ENCODE measurements around the gene EIF1B.
"Not testable (repeated sequence)": the region's sequence is repeated elsewhere in the genome, so short reads cannot be mapped to it uniquely, and the experiment has no call there.

EIF1B gene

GRCh38 chr3:40309418-40309924, at the start of gene EIF1B:
Gene EIF1B (plus strand): TSS chr3:40309707. CDS start chr3:40309942, 235 bp downstream.
- Histone ChIP-seq H3K9me3 (ENCODE audit: control insufficient read depth, insufficient read depth, low read length) (no peaks in the 10 kb centered on the region), H3K27ac (ENCODE audit: low read depth, low read length) (peak within 1 kb of the TSS; percentile 90), H3K9ac (ENCODE audit: low read depth, low read length) (peak within 1 kb of the TSS; percentile 95), H3K36me3 (ENCODE audit: control insufficient read depth, insufficient read depth, low read length) (peaks cover 36% of the 10 kb centered on the region), H3K27me3 (ENCODE audit: control insufficient read depth, insufficient read depth, low read length) (no peaks in the 10 kb centered on the region), H3K4me3 (ENCODE audit: low read depth, low read length) (peak within 1 kb of the TSS; percentile 85), H3K4me1 (ENCODE audit: control insufficient read depth, insufficient read depth, low read length) (peaks cover 12% of the 10 kb centered on the region; the same call in 1 of the 2 replicates)

GRCh38 chr3:40262331-40262730, 47.2 kb upstream of the EIF1B start:
- Histone ChIP-seq H3K27ac (ENCODE audit: low read depth, low read length) (no peak overlapping the region), H3K27me3 (ENCODE audit: control insufficient read depth, insufficient read depth, low read length) (no peaks in the 10 kb centered on the region), H3K4me1 (ENCODE audit: control insufficient read depth, insufficient read depth, low read length) (peaks cover 9% of the 10 kb centered on the region), H3K9ac (ENCODE audit: low read depth, low read length) (no peak overlapping the region), H3K4me3 (ENCODE audit: low read depth, low read length) (no peak overlapping the region), H3K36me3 (ENCODE audit: control insufficient read depth, insufficient read depth, low read length) (no peaks in the 10 kb centered on the region), H3K9me3 (ENCODE audit: control insufficient read depth, insufficient read depth, low read length) (no peaks in the 10 kb centered on the region)

- Histone ChIP-seq H3K27me3 (ENCODE audit: control insufficient read depth, insufficient read depth, low read length) (no peaks in the 10 kb centered on the region), H3K9me3 (ENCODE audit: control insufficient read depth, insufficient read depth, low read length) (no peaks in the 10 kb centered on the region), H3K4me1 (ENCODE audit: control insufficient read depth, insufficient read depth, low read length) (peaks cover 5% of the 10 kb centered on the region), H3K27ac (ENCODE audit: low read depth, low read length) (no peak overlapping the region), H3K36me3 (ENCODE audit: control insufficient read depth, insufficient read depth, low read length) (no peaks in the 10 kb centered on the region), H3K9ac (ENCODE audit: low read depth, low read length) (no peak overlapping the region), H3K4me3 (ENCODE audit: low read depth, low read length) (no peak overlapping the region)
Measured at GRCh38 chr3:40264451-40264850, 45.1 kb upstream of the EIF1B start.

GRCh38 chr3:40265181-40265580, 44.3 kb upstream of the EIF1B start:
- no peaks in the 10 kb centered on the region for H3K36me3 ChIP-seq (ENCODE audit: control insufficient read depth, insufficient read depth, low read length)
- no peak overlapping the region for H3K27ac ChIP-seq (ENCODE audit: low read depth, low read length)
- no peaks in the 10 kb centered on the region for H3K4me1 ChIP-seq (ENCODE audit: control insufficient read depth, insufficient read depth, low read length)
- no peaks in the 10 kb centered on the region for H3K27me3 ChIP-seq (ENCODE audit: control insufficient read depth, insufficient read depth, low read length)
- no peaks in the 10 kb centered on the region for H3K9me3 ChIP-seq (ENCODE audit: control insufficient read depth, insufficient read depth, low read length)
- no peak overlapping the region for H3K9ac ChIP-seq (ENCODE audit: low read depth, low read length)
- no peak overlapping the region for H3K4me3 ChIP-seq (ENCODE audit: low read depth, low read length)

- H3K27me3 ChIP-seq (ENCODE audit: control insufficient read depth, insufficient read depth, low read length), result no peaks in the 10 kb centered on the region
- no peak overlapping the region for H3K27ac ChIP-seq (ENCODE audit: low read depth, low read length)
Measured at GRCh38 chr3:40267937-40268724, 41.4 kb upstream of the EIF1B start.

GRCh38 chr3:40268802-40269524, 40.5 kb upstream of the EIF1B start:
- Histone ChIP-seq H3K9ac (ENCODE audit: low read depth, low read length) (no peak overlapping the region), H3K4me3 (ENCODE audit: low read depth, low read length) (no peak overlapping the region), H3K27ac (ENCODE audit: low read depth, low read length) (no peak overlapping the region), H3K36me3 (ENCODE audit: control insufficient read depth, insufficient read depth, low read length) (no peaks in the 10 kb centered on the region), H3K4me1 (ENCODE audit: control insufficient read depth, insufficient read depth, low read length) (no peaks in the 10 kb centered on the region), H3K9me3 (ENCODE audit: control insufficient read depth, insufficient read depth, low read length) (no peaks in the 10 kb centered on the region), H3K27me3 (ENCODE audit: control insufficient read depth, insufficient read depth, low read length) (no peaks in the 10 kb centered on the region)

More at GRCh38 chr3:40267937-40268724, 41.4 kb upstream of the EIF1B start:
- Histone ChIP-seq H3K36me3 (ENCODE audit: control insufficient read depth, insufficient read depth, low read length) (no peaks in the 10 kb centered on the region), H3K4me3 (ENCODE audit: low read depth, low read length) (no peak overlapping the region), H3K9me3 (ENCODE audit: control insufficient read depth, insufficient read depth, low read length) (no peaks in the 10 kb centered on the region), H3K4me1 (ENCODE audit: control insufficient read depth, insufficient read depth, low read length) (no peaks in the 10 kb centered on the region), H3K9ac (ENCODE audit: low read depth, low read length) (no peak overlapping the region)

GRCh38 chr3:40278791-40279190, 30.7 kb upstream of the EIF1B start:
- Histone ChIP-seq H3K27ac (ENCODE audit: low read depth, low read length) (no peak overlapping the region), H3K27me3 (ENCODE audit: control insufficient read depth, insufficient read depth, low read length) (no peaks in the 10 kb centered on the region), H3K4me3 (ENCODE audit: low read depth, low read length) (no peak overlapping the region), H3K9ac (ENCODE audit: low read depth, low read length) (no peak overlapping the region), H3K4me1 (ENCODE audit: control insufficient read depth, insufficient read depth, low read length) (no peaks in the 10 kb centered on the region), H3K9me3 (ENCODE audit: control insufficient read depth, insufficient read depth, low read length) (no peaks in the 10 kb centered on the region), H3K36me3 (ENCODE audit: control insufficient read depth, insufficient read depth, low read length) (no peaks in the 10 kb centered on the region)

DNA sequence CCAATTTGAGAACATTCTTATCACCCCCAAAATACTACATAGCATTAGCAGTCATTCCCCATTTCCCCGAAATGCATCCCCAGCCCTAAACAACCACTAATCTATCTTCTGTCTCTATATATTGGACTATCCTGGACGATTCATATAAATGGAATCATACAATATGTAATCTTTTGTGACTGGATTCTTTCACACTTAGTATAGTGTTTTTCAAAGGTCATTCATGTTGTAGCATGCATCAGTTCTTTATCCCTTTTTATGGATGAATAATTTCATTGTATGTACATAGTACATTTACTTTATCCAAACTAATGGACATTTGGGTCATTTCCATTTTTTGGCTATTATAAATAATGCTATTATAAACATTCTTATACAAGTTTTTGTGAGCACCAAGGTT, 27.5 kb upstream of the EIF1B start:
- H3K27me3 ChIP-seq (ENCODE audit: control insufficient read depth, insufficient read depth, low read length), result no peaks in the 10 kb centered on the region
- no peaks in the 10 kb centered on the region for H3K36me3 ChIP-seq (ENCODE audit: control insufficient read depth, insufficient read depth, low read length)
- H3K4me3 ChIP-seq (ENCODE audit: low read depth, low read length), result no peak overlapping the region
- H3K9ac ChIP-seq (ENCODE audit: low read depth, low read length), result no peak overlapping the region
- H3K9me3 ChIP-seq (ENCODE audit: control insufficient read depth, insufficient read depth, low read length), result no peaks in the 10 kb centered on the region
- H3K4me1 ChIP-seq (ENCODE audit: control insufficient read depth, insufficient read depth, low read length), result no peaks in the 10 kb centered on the region
- no peak overlapping the region for H3K27ac ChIP-seq (ENCODE audit: low read depth, low read length)

- not testable (repeated sequence) for H3K9me3 ChIP-seq (ENCODE audit: control insufficient read depth, insufficient read depth, low read length); H3K4me3 ChIP-seq (ENCODE audit: low read depth, low read length); H3K4me1 ChIP-seq (ENCODE audit: control insufficient read depth, insufficient read depth, low read length); H3K27ac ChIP-seq (ENCODE audit: low read depth, low read length); H3K9ac ChIP-seq (ENCODE audit: low read depth, low read length); H3K36me3 ChIP-seq (ENCODE audit: control insufficient read depth, insufficient read depth, low read length); H3K27me3 ChIP-seq (ENCODE audit: control insufficient read depth, insufficient read depth, low read length)
Measured at GRCh38 chr3:40283057-40283456, 26.4 kb upstream of the EIF1B start.

GRCh38 chr3:40287248-40287647, 22.3 kb upstream of the EIF1B start:
- Histone ChIP-seq H3K4me1 (ENCODE audit: control insufficient read depth, insufficient read depth, low read length) (no peaks in the 10 kb centered on the region), H3K36me3 (ENCODE audit: control insufficient read depth, insufficient read depth, low read length) (no peaks in the 10 kb centered on the region), H3K9ac (ENCODE audit: low read depth, low read length) (no peak overlapping the region), H3K9me3 (ENCODE audit: control insufficient read depth, insufficient read depth, low read length) (0 out of 2 replicates have a peak, but pooled peaks cover 3% of the 10 kb centered on the region), H3K27ac (ENCODE audit: low read depth, low read length) (no peak overlapping the region), H3K4me3 (ENCODE audit: low read depth, low read length) (no peak overlapping the region), H3K27me3 (ENCODE audit: control insufficient read depth, insufficient read depth, low read length) (no peaks in the 10 kb centered on the region)

DNA sequence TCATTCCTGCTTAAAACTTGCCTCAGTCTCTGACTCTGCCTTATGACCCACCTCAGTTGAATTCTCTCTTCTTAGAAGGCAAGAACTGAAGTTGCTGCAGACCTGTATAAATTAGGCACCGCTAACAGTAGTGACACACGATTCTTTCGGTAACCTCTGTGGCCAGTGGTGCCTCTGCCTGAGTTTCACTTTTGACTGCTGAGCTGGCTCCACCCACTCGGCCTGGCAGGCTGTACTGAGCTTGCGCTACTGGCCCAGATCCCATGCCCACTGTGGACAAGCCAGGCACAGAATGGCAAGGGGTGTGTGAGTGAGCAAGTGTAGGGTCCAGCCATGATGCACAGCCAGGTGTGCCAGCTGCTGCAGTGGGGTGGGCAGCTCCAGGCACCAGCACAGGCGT, 19.1 kb upstream of the EIF1B start:
- peaks cover 12% of the 10 kb centered on the region for H3K4me1 ChIP-seq (ENCODE audit: control insufficient read depth, insufficient read depth, low read length)
- H3K27me3 ChIP-seq (ENCODE audit: control insufficient read depth, insufficient read depth, low read length), result no peaks in the 10 kb centered on the region
- no peaks in the 10 kb centered on the region for H3K36me3 ChIP-seq (ENCODE audit: control insufficient read depth, insufficient read depth, low read length)
- H3K9me3 ChIP-seq (ENCODE audit: control insufficient read depth, insufficient read depth, low read length), result 0 out of 2 replicates have a peak, but pooled peaks cover 3% of the 10 kb centered on the region
- no peak overlapping the region for H3K4me3 ChIP-seq (ENCODE audit: low read depth, low read length)
- no peak overlapping the region for H3K27ac ChIP-seq (ENCODE audit: low read depth, low read length)
- H3K9ac ChIP-seq (ENCODE audit: low read depth, low read length), result no peak overlapping the region

Data from HUES48 (cell line).